Neural cell (in vitro differentiated cells): ENCODE results near the gene KCTD2. TPM values are rescaled to one million over a fixed set of nuclear protein-coding genes. Genes with fewer than 3 reads are reported as not detected.

Source experiments
- H2AFZ ChIP-seq: fragments of 200-600, 300-800 bp; sonication (generic), shearing (Covaris generic); 2 replicates; pipeline ENCODE4 v1.6.0; 2014; ENCODE audit warnings: low read depth, mild to moderate bottlenecking, antibody characterized with exemption, low read length, moderate library complexity
- H3F3A ChIP-seq: fragments of 200-600 bp; shearing (Covaris generic); 2 replicates; pipeline ENCODE4 v1.6.1; 2016; ENCODE audit warnings: mild to moderate bottlenecking, moderate library complexity, mixed read lengths, antibody characterized with exemption, low read length; ENCODE audit not compliant: insufficient read depth, poor library complexity, severe bottlenecking
- H3K27ac ChIP-seq: fragments of 200-600, 300-800 bp; sonication (generic), shearing (Covaris generic); 2 replicates; pipeline ENCODE4 v1.5.1; 2014; ENCODE audit warnings: mild to moderate bottlenecking, low read length, moderate library complexity
- H3K27me3 ChIP-seq: fragments of 300-800, 200-600 bp; sonication (generic), shearing (Covaris generic); 2 replicates; pipeline ENCODE4 v1.6.0; 2014; ENCODE audit warnings: mild to moderate bottlenecking, low read depth, low read length, moderate library complexity; ENCODE audit not compliant: insufficient read depth
- H3K36me3 ChIP-seq: fragments of 300-800, 200-600 bp; sonication (generic), shearing (Covaris generic); 2 replicates; pipeline ENCODE4 v1.5.1; 2014; ENCODE audit warnings: mild to moderate bottlenecking, antibody characterized with exemption, low read length, moderate library complexity; ENCODE audit not compliant: insufficient read depth
- H3K4me2 ChIP-seq: fragments of 300-800, 200-600 bp; sonication (generic), shearing (Covaris generic); 2 replicates; pipeline ENCODE4 v1.6.0; 2014; ENCODE audit warnings: mild to moderate bottlenecking, low read length
- H3K4me3 ChIP-seq: fragments of 300-800, 200-600 bp; sonication (generic), shearing (Covaris generic); 2 replicates; pipeline ENCODE4 v1.5.1; 2014; ENCODE audit warnings: mild to moderate bottlenecking, low read length, moderate library complexity
- H3K79me2 ChIP-seq: fragments of 200-600 bp; shearing (Covaris generic); replicated peaks from 2 replicates; pipeline ENCODE4 v1.6.0; 2014; ENCODE audit warnings: mild to moderate bottlenecking, low read length, moderate library complexity; ENCODE audit not compliant: insufficient read depth
- H3K9ac ChIP-seq: fragments of 300-800, 200-600 bp; sonication (generic), shearing (Covaris generic); 2 replicates; pipeline ENCODE4 v1.6.1; 2016; ENCODE audit warnings: mild to moderate bottlenecking, low read length, mixed read lengths
- H3K9me2 ChIP-seq: fragments of 200-600 bp; shearing (Covaris generic); 2 replicates; pipeline ENCODE4 v1.6.1; 2016; ENCODE audit warnings: mild to moderate bottlenecking, low read length, mixed read lengths; ENCODE audit not compliant: insufficient read depth
- H3K9me3 ChIP-seq: fragments of 200-600, 300-800 bp; sonication (generic), shearing (Covaris generic); 2 replicates; pipeline ENCODE4 v1.6.1; 2016; ENCODE audit warnings: mild to moderate bottlenecking, mixed run types, low read length, moderate library complexity, mixed read lengths
- H4K20me1 ChIP-seq: fragments of 200-600 bp; shearing (Covaris generic); 2 replicates; pipeline ENCODE4 v1.6.1; 2016; ENCODE audit warnings: mild to moderate bottlenecking, mixed run types; ENCODE audit not compliant: insufficient read depth
- CTCF ChIP-seq: fragments of 450-650 bp; IDR thresholded peaks from 2 replicates; pipeline ENCODE4 v1.5.1; 2014; ENCODE audit warnings: antibody characterized with exemption, mild to moderate bottlenecking, moderate library complexity; ENCODE audit not compliant: poor library complexity, severe bottlenecking
- EP300 ChIP-seq: fragments of 450-650 bp; conservative IDR thresholded peaks from 2 replicates; pipeline ENCODE4 v1.6.1; 2014; ENCODE audit warnings: antibody characterized with exemption, mild to moderate bottlenecking, moderate library complexity; ENCODE audit not compliant: poor library complexity, severe bottlenecking
- EZH2 ChIP-seq: fragments of 200-600, 300-800 bp; shearing (Covaris generic), sonication (generic); IDR thresholded peaks from 2 replicates; pipeline ENCODE4 v1.6.1; 2014; ENCODE audit warnings: antibody characterized with exemption, low read length, borderline replicate concordance, mild to moderate bottlenecking; ENCODE audit not compliant: insufficient read depth, poor library complexity, severe bottlenecking
- MXI1 ChIP-seq: fragments of 450-650 bp; conservative IDR thresholded peaks from 2 replicates; pipeline ENCODE4 v1.6.1; 2014; ENCODE audit warnings: antibody characterized with exemption, mild to moderate bottlenecking; ENCODE audit not compliant: poor library complexity, severe bottlenecking
- POLR2AphosphoS5 ChIP-seq: IDR thresholded peaks from 2 replicates; pipeline ENCODE4 v1.6.1; 2012
- RAD21 ChIP-seq: fragments of 450-650 bp; conservative IDR thresholded peaks from 2 replicates; pipeline ENCODE4 v1.6.1; 2014; ENCODE audit warnings: antibody characterized with exemption, mild to moderate bottlenecking, moderate library complexity
- REST ChIP-seq: IDR thresholded peaks from 2 replicates; pipeline ENCODE4 v1.6.1; 2012; ENCODE audit warnings: borderline replicate concordance
- SMC3 ChIP-seq: fragments of 450-650 bp; conservative IDR thresholded peaks from 2 replicates; pipeline ENCODE4 v1.6.1; 2014; ENCODE audit warnings: antibody characterized with exemption, mild to moderate bottlenecking, moderate library complexity; ENCODE audit not compliant: poor library complexity
- TAF1 ChIP-seq: IDR thresholded peaks from 2 replicates; pipeline ENCODE4 v1.6.1; 2012; ENCODE audit warnings: low read depth
- polyA plus RNA-seq: library from polyadenylated mRNA; depleted of rRNA; stranded (reverse); fragments of >200 nt; gene quantifications from 2 replicates; pipeline ENCODE4 v1.2.3, GENCODE V29; 2014

KCTD2 gene
- polyA plus RNA-seq, 1 donor from 2014 or later: 32.8 TPM

GRCh38 chr17:75060434-75061054, 13.5 kb downstream of the KCTD2 start:
- TF ChIP-seq SMC3 (no peak), POLR2AphosphoS5 (no peak), EP300 (no peak), RAD21 (no peak), EZH2 (no peak), CTCF (no peak), REST (no peak), MXI1 (no peak), TAF1 (no peak)
- Histone ChIP-seq H3K9me2 (no peaks in the 10 kb centered on the region), H3K27ac (no peak overlapping the region), H3K4me2 (no peak overlapping the region), H3K4me3 (no peak overlapping the region), H3K36me3 (peaks cover 5% of the 10 kb centered on the region), H4K20me1 (no peaks in the 10 kb centered on the region), H3K27me3 (no peaks in the 10 kb centered on the region), H3K79me2 (no peaks in the 10 kb centered on the region), H3K9ac (no peak overlapping the region), H3F3A (no peaks in the 10 kb centered on the region), H3K9me3 (no peaks in the 10 kb centered on the region), H2AFZ (no peak overlapping the region)

GRCh38 chr17:75061055-75061438, 14.0 kb downstream of the KCTD2 start:
- no peaks in the 10 kb centered on the region for H3F3A ChIP-seq
- H3K9me2 ChIP-seq: no peaks in the 10 kb centered on the region
- no peak overlapping the region for H3K27ac ChIP-seq
- H3K9me3 ChIP-seq: no peaks in the 10 kb centered on the region
- H3K27me3 ChIP-seq: no peaks in the 10 kb centered on the region
- no peaks in the 10 kb centered on the region for H4K20me1 ChIP-seq
- no peaks in the 10 kb centered on the region for H3K79me2 ChIP-seq
- no peak for TF ChIP-seq TAF1
- TF ChIP-seq POLR2AphosphoS5: no peak
- TF ChIP-seq EZH2: no peak
- TF ChIP-seq SMC3: no peak
- no peak for TF ChIP-seq RAD21
- TF ChIP-seq MXI1: no peak
- TF ChIP-seq REST: no peak
- no peak for TF ChIP-seq EP300
- TF ChIP-seq CTCF: no peak
- H3K4me2 ChIP-seq: no peak overlapping the region
- peaks cover 5% of the 10 kb centered on the region for H3K36me3 ChIP-seq
- H3K9ac ChIP-seq: no peak overlapping the region
- H3K4me3 ChIP-seq: no peak overlapping the region
- H2AFZ ChIP-seq: no peak overlapping the region
